Left ventricle myocardium superior (tissue), 1 donor: ENCODE data around the gene SLCO6A1. TPM values are rescaled to one million over a fixed set of nuclear protein-coding genes. Genes with fewer than 3 reads are reported as not detected.

Experiments
- ATAC-seq: fragments of 200-7000 bp; cut with Tn5 transposase; one replicate; pipeline ENCODE4 v1.9.1; 2020; ENCODE audit warnings: mild to moderate bottlenecking, moderate library complexity
- DNase-seq: peaks from one replicate; pipeline ENCODE4 v3.0.0-alpha.2; 2020
- intact Hi-C: fragments of 100-400 bp; cut with micrococcal nuclease; formaldehyde crosslinking; loops from one replicate; pipeline ENCODE4 v1.11.0; 2022
- total RNA-seq: library from RNA; stranded (reverse); fragmentation: NEBNext Ultra II Directional; extraction: Animal tissue kit (Norgen Biotek cat#: 25700); gene quantifications from one replicate; pipeline ENCODE4 v1.2.1, GENCODE V29; 2021
- donor health status: DM: no; HTN: yes; CAD: no; lungs with severe emphysema.

Gene SLCO6A1
- total RNA-seq, 1 donor from 2014 or later = not detected

DNA sequence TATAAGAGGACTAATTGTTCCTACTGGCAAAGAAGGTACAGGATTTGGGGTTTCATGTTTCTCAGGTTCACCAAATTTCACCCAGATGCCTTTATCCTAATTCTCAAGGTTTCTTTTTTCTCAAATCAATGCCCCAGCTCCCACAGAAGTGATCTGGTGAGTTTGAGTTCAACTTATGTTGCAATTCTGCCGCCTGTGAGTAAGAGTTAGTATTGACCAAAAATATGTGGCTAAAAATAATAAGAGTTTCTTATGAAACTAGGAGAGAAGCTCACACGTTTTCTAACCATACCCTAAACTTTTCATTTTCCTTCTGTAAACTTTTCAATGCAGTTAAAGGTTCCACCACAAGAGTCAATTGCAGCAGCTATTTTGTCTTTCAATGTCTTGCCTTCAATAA, 15.1 kb downstream of the SLCO6A1 start:
- intact Hi-C loops = no loop called here
- no peak for ATAC-seq
- no peak for DNase-seq

DNA sequence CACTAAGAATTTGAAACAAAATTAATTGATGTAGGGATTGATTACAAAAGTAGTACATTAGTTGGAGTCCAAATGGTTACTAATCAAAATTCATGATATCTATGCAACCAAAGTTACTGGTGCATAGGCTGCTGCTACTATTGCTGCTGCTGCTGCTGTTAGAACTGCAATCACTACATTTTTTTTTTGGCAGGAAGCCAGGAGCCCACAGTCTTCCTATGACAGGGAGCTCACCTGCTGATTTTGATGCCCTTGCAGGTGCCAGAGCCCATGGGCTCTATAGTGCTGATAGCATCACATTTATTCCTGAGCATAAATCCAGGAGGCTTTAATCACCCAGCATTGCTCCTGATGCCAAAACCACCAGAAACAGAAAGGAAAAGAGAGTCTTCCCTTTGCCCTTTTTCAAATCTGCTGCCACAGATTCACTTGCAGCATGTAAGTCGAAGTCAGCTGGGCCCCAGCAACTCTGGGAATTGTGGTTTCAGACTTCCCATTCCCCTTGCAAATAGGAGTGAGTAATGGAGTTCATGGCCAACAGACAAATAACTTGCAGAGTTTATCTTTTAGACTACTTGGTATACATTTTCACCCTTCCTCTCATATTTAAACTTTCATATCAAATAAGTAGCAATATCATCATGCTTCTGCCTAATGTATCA, 17.6 kb downstream of the SLCO6A1 start:
- no peak for DNase-seq
- intact Hi-C loops = no loop called here
- no peak for ATAC-seq

DNA sequence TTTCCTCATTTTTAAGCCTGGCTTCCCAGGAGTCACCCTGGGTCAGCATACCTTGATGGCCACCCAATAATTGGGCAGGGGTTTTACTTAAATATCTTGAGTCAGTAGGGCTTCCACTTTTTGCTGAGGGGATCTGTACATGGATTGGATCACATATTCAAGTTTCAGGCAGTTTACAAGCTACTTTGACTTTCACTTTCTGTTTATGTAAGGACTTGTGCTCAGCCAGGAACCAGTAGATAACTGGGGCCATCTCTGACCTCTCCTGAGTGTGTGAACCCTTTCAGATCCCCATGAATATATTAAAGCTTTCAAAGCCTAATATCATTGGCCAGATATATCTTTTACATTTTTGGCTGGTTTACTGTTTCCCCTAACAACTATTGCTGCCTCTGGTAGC, 45.1 kb downstream of the SLCO6A1 start:
- DNase-seq = no peak
- intact Hi-C loops = no loop called here
- no peak for ATAC-seq

DNA sequence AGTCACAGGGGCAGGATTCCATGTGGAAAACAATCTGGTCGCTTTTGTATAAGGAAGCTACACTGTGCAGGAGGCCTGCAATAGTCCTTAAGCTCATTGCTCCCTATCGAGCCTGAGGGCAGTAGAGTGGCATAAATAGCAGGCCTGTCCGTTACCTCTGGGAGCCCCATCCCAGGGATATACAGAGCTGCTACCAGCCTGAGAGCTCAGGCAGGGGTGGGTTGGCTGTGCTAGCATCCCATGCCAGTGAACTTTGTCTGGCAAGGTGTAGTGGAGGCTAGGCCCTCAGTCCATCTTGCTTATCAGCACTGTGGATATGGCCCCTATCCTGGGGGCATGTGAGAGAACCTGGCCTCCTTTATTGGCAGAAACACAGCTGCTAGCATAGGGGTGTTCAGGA, 47.7 kb downstream of the SLCO6A1 start:
- ATAC-seq (no peak), DNase-seq (no peak)
- intact Hi-C loops = no loop called here

DNA sequence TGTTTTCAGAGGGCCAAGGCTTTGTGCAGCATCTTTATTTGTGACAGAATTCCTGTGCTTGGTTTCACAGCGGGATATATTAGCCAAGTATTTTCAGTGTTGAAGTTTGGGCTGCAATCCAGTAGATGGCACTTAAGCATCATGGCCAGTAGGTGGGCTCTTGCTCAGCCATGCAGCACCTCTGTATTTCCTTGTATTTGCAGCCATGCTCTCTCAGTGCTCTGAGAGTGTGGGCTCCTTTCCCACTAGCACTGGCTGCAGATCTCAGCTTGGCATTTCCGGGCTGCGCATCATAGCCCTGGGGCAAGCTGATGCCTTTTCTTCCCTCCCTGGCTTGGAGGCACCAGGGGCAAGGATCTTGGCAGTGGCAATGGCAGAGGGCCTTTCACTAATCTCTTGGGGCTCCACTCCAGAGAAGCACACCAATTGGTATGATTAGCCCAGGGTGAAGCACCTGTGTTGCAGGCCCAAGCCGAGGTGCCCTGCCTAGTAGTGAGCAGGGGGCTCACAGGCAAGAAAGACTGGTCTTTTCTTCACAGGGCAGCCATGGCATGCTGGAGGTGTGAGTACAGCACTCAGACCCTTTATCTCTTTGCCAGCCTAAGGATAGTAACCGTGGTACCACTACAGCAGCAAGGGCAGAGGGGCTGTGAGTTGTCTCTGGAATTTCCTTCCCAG, 48.3 kb downstream of the SLCO6A1 start:
- intact Hi-C loops = no loop called here
- no peak for DNase-seq

DNA sequence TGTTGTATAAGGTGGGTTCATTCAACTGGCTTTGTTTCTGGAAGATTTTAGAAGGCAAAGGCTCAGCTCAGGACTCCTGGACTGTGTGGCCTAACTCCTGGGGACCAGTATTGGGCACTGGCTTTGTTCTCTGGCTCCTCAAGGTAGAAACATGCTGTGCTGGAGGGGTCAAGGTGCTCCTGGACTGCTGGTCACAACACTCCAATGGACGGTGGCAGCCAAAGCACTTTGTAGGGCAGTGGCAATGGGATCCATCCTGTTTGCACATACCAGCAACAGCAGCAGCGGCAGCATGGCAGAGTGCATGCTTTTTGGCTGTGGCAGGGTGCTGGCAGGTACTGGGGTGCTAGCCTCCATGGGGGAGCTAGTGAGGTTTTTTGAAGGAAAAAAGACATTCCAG, 65.3 kb downstream of the SLCO6A1 start:
- intact Hi-C loops = no loop called here
- DNase-seq = no peak
- ATAC-seq = no peak

More for the DNA sequence above, 48.3 kb downstream of the SLCO6A1 start:
- ATAC-seq = no peak

DNA sequence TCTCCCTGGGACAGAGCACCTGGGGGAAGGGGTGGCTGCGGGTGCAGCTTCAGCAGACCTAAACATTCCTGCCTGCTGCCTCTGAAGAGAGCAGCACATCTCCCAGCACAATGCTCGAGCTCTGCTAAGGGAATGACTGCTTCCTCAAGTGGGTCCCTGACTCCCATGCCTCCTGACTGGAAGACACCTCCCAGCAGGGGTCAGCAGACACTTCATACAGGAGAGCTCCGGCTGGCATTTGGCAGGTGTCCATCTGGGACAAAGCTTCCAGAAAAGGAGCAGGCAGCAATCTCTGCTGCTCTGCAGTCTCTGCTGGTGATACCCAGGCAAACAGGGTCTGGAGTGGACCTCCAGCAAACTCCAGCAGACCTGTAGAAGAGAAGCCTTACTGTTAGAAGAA, 77.2 kb downstream of the SLCO6A1 start:
- intact Hi-C loops = no loop called here
- DNase-seq (peak; percentile 21), ATAC-seq (no peak)

DNA sequence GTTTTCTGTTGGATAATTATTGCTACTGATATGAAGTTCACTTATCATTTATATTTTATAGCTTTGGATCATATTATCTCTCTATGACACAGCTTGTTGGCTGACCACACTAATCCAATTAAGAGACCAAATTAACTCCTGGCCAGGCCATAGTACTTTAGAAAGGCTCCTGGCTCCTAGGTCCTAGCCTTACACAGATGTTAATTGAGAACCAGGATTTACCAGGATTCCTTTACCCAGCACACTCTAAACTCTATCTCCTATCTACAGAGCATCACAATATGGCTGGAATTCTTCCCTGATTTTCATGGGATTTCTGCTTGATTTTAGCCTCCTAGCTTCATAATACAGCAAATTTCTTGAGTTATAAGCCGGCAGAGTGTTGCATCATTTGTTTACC, 80.3 kb downstream of the SLCO6A1 start:
- intact Hi-C loops = no loop called here
- DNase-seq (no peak), ATAC-seq (no peak)

DNA sequence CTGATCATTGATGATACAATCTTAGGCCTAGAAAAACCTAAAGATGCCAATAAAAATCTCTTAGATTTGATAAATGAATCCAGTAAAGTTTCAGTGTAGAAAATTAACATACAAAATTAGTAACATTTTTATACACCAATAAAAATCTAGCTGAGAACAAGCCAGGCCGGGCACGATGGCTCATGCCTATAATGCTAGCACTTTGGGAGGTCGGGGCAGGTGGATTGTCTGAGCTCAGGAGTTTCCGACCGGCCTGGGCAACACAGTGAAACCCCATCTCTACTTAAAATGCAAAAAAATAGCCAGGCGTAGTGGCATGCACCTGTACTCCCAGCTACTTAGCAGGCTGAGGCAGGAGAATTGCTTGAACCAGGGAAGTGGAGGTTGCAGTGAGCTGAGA, 84.4 kb downstream of the SLCO6A1 start:
- no peak for ATAC-seq
- no peak for DNase-seq
- intact Hi-C loops = no loop called here

DNA sequence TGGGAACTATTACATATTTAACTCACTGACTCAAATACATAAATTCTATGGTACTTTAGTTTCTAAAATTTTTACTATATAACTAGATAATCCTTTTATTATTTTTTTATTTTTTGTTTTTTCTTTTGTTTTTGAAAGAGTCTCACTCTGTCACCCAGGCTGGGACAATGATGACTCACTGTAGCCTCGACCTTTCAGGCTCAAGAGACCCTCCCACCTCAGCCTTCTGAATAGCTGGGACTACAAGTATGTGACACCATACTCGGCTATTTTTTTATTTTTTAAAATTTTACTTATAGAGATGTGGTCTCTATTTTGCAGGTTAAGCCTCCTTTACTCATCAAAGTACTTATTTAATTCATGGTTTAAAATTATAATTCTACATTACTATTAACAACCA, 110.6 kb downstream of the SLCO6A1 start:
- intact Hi-C loops = no loop called here
- DNase-seq (no peak), ATAC-seq (no peak)

DNA sequence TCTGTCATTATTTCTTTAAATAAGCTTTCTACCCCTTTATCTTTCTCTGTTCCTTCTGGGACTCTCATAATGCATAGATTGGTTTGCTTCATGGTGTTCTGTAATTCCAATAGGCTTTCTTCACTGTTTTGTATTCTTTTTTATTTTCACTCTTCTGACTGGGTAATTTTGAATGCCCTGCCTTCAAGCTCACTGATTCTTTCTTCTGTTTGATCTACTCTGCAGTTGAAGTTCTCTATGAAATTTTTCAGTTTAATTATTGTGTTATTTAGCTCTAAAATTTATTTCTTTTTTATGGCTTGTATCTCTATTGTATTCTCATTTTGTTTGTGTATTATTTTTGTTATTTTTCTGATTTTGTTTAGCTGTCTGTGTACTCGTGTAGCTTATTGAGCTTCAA, 113.4 kb downstream of the SLCO6A1 start:
- intact Hi-C loops = no loop called here
- ATAC-seq = no peak
- DNase-seq = no peak

DNA sequence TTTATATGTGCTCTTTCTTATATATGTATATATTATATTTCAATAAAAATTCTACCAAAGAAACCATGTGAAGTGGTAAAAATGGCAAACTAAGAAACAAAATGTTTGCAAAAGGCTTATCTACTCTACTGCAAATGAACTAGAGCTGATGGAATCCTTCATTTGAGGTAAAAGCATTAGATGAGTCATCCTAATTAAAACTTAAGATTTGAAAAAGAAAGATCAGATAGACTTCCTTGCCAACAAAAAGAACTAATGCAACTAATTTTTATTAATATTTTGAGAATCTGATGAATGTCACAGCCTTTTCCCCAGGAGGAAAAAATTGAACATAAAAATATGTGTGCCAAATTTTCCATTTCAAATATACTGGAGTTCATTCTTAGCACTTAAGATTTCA, 118.6 kb downstream of the SLCO6A1 start:
- ATAC-seq (no peak), DNase-seq (no peak)
- intact Hi-C loops = no loop called here

DNA sequence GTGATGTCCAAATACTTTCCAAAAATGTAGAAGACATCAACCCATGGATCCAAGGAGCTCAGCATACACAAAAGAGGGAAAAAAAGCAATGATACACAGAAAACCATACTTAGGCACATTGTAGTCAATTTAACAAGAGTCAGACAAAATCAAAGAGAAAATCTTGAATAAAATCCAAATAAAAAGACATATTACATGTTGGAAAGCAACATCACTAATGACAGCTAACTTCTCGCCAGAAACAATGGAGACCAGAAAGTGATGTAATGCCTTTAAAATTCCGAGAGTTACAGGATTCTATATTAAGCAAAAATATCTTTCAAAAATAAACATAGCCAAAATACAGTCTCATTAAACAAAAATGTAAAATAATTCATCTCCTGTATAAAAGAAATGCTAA, 122.9 kb downstream of the SLCO6A1 start:
- no peak for ATAC-seq
- intact Hi-C loops = no loop called here
- DNase-seq = no peak

DNA sequence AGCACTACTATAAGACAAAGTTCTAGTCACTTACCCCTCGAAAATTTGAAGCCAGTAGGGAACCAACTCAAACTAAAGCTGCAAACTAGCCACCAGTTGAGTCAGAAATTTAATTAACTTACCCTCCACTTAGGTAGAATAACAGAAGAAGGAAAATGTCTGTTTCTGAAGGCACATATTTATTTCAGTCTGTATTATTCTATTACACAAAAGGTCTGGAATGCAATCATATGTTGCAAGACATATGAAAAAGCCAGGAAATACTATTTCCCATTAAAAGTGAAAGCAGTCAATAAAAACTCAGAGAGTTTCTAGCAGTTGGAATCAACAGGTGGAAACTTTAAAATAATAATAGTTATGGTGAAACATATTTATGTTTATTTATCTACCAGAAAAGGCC, 123.5 kb downstream of the SLCO6A1 start:
- no peak for ATAC-seq
- no peak for DNase-seq
- intact Hi-C loops = no loop called here

DNA sequence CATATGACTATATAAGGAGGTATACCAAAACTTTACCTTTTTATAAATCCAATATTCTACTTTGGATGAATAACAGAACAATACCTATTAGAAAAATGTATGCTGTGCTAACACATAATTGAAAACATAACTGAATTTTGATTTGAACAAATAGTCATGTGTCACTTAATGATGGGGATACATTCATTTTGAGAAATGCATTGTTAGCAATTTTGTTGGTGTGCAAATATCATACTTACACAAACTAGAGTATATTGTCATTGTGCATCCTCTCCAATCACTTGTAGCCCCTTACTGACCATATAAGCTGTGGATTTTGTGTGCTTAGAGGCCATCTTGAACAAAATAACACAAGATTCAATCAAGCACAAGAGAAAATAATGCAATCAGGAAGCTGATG, 130.4 kb downstream of the SLCO6A1 start:
- intact Hi-C loops = no loop called here
- no peak for ATAC-seq
- DNase-seq = no peak

DNA sequence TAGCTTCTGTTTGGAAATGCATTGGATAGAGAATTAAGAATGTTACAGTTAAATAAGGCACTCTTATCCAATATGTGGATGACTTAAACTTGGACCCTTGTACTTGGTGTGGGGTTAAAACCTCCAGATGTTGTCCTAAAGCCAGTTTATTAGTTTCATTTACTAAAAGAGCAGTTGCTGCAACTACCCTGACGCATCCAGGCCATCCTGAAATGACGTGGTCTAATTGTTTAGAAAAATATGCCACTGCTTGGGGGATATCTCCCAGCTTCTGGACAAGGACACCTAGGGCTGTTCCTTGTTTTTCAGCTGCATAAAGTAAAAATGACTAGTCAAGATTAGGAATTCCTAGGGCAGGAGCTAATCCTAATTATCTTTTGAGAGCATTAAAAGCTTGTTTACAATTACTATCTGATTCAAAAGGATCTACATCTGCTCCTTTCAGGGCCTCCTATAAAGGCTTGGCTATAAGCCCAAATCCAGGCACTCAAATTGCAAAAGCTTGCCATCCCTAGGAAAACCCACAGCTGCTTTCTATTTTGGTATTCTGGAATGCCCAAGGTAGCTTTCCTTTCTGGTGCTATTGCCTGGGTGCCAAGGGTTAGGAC, 157.0 kb downstream of the SLCO6A1 start:
- no peak for ATAC-seq
- intact Hi-C loops = no loop called here

DNA sequence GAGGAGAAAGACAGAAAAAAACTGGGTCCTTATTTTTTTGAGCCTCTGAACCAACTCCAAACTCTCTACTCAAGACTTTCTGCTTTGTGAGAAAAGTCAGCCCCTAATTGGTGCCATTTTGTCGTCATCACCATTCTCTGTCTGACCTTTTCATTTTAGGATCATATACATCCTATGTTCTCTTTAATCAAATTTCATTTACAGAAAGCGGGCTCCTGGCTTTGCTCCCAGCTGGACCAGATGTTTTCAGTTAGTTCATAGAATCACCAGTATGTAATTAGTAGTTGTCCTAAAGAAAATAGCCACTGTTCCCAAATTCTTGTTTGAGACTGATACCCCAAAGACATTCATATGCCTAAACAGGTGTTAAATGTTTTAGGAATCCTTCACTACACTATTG, 174.1 kb downstream of the SLCO6A1 start:
- no peak for DNase-seq
- ATAC-seq = no peak
- intact Hi-C loops = no loop called here

More for the DNA sequence above, 157.0 kb downstream of the SLCO6A1 start:
- no peak for DNase-seq
